ENCODE results near the gene CELF5. TPM values are rescaled to one million over a fixed set of nuclear protein-coding genes. Genes with fewer than 3 reads are reported as not detected.

CELF5 gene
- total RNA-seq, 2 donors from 2014 or later, result 0.42 to 0.59 TPM

- Histone ChIP-seq H3K27ac (no peak overlapping the region), H3K9me3 (no peaks in the 10 kb centered on the region), H3K27me3 (peaks cover 17% of the 10 kb centered on the region), H3K4me3 (no peak overlapping the region), H3K36me3 (no peaks in the 10 kb centered on the region), H3K4me1 (no peaks in the 10 kb centered on the region), H3K9ac (ENCODE audit: low read depth in 2 of 2, low read length in 2 of 2) (no peak overlapping the region)
- no peak for DNase-seq
- no peak for TF ChIP-seq CTCF (IDR thresholded peaks at IDR 0.05)
- intact Hi-C loops (cut with DNase I), result no loop called here
Observed at GRCh38 chr19:3274245-3274941, 49.9 kb downstream of the CELF5 start.

- peaks cover 17% of the 10 kb centered on the region for H3K27me3 ChIP-seq
- H3K9ac ChIP-seq (ENCODE audit: low read depth in 2 of 2, low read length in 2 of 2), result peak overlapping the region; percentile 14 to 26
- H3K36me3 ChIP-seq, result no peaks in the 10 kb centered on the region
- peak overlapping the region; percentile 32 for H3K27ac ChIP-seq
- no peaks in the 10 kb centered on the region for H3K9me3 ChIP-seq
- H3K4me1 ChIP-seq, result no peaks in the 10 kb centered on the region
- no peak for DNase-seq
- intact Hi-C loops (cut with DNase I), result no loop called here
- H3K4me3 ChIP-seq, result peak overlapping the region; percentile 52
- TF ChIP-seq CTCF (IDR thresholded peaks at IDR 0.05), result no peak
Observed at GRCh38 chr19:3274942-3275582, 50.6 kb downstream of the CELF5 start.

- Histone ChIP-seq H3K4me3 (peak overlapping the region; percentile 52), H3K4me1 (no peaks in the 10 kb centered on the region), H3K9me3 (no peaks in the 10 kb centered on the region), H3K27ac (peak overlapping the region; percentile 32), H3K27me3 (peaks cover 15% of the 10 kb centered on the region), H3K9ac (ENCODE audit: low read depth in 2 of 2, low read length in 2 of 2) (peak overlapping the region; percentile 14 to 26), H3K36me3 (no peaks in the 10 kb centered on the region)
- no peak for TF ChIP-seq CTCF (IDR thresholded peaks at IDR 0.05)
- intact Hi-C loops (cut with DNase I), result no loop called here
- peak; percentile 94 for DNase-seq
Observed at GRCh38 chr19:3275583-3276340, 51.3 kb downstream of the CELF5 start.

GRCh38 chr19:3276341-3276799, 51.9 kb downstream of the CELF5 start:
- H3K27me3 ChIP-seq, result peaks cover 9% of the 10 kb centered on the region
- no peak overlapping the region for H3K9ac ChIP-seq (ENCODE audit: low read depth in 2 of 2, low read length in 2 of 2)
- H3K36me3 ChIP-seq, result no peaks in the 10 kb centered on the region
- no peaks in the 10 kb centered on the region for H3K4me1 ChIP-seq
- no peaks in the 10 kb centered on the region for H3K9me3 ChIP-seq
- intact Hi-C loops (cut with DNase I), result no loop called here
- no peak overlapping the region for H3K27ac ChIP-seq
- peak; percentile 78 for DNase-seq
- no peak overlapping the region for H3K4me3 ChIP-seq
- TF ChIP-seq CTCF (IDR thresholded peaks at IDR 0.05), result no peak

- peaks cover 4% of the 10 kb centered on the region for H3K27me3 ChIP-seq
- no peak for DNase-seq
- intact Hi-C loops (cut with DNase I), result no loop called here
Observed at GRCh38 chr19:3277649-3278048, 53.2 kb downstream of the CELF5 start.

More at GRCh38 chr19:3277649-3278048, 53.2 kb downstream of the CELF5 start:
- Histone ChIP-seq H3K9me3 (no peaks in the 10 kb centered on the region), H3K4me3 (no peak overlapping the region), H3K36me3 (no peaks in the 10 kb centered on the region), H3K4me1 (no peaks in the 10 kb centered on the region), H3K9ac (ENCODE audit: low read depth in 2 of 2, low read length in 2 of 2) (no peak overlapping the region), H3K27ac (no peak overlapping the region)
- TF ChIP-seq CTCF (IDR thresholded peaks at IDR 0.05), result no peak

Data from colonic mucosa (tissue), 4 donors.